Ramos (cell line): Measurements from ENCODE around the gene PREX1.

Experiments used
- in situ Hi-C: fragments of 300-500 bp; cut with MboI; formaldehyde crosslinking; loops from one replicate; pipeline ENCODE4 v1.14.3; 2022; ENCODE audit warnings: low sequenced_read_pairs; ENCODE audit not compliant: unreplicated experiment

Gene PREX1

DNA sequence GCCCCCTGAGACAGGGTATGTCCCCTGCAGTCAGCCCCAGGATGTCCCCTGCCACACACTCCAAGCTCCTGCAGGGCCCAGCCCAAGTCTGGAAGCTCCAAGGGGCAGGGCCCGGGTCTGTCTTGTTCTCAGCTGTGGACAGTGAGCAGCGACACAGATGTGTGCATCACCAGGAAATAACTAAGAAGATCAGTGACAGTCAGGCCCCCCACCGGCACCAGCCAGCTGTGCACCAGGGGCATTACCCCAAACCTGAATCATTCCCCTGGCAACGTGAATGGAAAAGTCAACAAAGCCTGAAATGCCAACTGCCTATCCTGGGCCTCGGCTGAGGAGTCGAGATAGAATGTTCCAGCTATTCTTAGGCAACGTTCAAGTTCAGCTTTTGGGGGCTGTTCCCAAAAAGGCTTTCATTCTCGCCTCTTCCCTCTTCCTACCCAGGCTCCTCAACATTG, 105.0 kb downstream of the PREX1 start:
- in situ Hi-C loops = no loop called here

DNA sequence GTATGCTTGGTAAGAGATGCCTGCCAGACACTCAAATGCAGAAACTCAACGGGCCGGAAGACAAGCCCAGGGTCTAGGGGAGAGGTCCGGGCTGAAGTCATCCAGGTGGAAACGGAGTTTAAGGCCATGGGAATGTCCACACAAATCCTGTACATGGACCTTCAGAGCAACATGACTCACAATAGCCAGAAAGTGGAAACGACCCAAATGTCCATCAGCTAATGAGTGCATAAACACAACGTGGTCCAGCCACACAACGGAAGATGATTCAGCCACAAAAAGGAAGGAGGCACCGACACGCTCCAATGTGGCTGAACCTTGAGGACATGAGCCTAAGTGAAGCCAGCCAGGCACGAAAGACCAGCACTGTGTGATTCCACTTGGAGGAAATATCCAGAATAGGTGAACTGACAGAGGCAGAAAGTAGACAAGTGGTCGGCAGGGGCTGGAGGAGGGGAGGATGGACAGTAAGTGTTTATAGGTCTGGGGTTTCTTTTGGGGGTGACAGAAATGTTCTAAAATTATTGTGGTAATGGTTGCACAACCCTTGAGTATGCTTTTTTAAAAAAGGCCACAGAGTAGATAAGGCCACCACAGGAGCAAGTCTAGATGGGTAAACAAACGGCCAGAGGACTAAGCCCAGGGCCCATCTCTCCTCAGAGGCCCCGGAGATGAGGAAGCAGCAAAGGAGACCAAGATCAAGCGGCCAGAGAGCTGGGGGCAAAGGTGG, 105.6 kb downstream of the PREX1 start:
- in situ Hi-C loops = no loop called here

DNA sequence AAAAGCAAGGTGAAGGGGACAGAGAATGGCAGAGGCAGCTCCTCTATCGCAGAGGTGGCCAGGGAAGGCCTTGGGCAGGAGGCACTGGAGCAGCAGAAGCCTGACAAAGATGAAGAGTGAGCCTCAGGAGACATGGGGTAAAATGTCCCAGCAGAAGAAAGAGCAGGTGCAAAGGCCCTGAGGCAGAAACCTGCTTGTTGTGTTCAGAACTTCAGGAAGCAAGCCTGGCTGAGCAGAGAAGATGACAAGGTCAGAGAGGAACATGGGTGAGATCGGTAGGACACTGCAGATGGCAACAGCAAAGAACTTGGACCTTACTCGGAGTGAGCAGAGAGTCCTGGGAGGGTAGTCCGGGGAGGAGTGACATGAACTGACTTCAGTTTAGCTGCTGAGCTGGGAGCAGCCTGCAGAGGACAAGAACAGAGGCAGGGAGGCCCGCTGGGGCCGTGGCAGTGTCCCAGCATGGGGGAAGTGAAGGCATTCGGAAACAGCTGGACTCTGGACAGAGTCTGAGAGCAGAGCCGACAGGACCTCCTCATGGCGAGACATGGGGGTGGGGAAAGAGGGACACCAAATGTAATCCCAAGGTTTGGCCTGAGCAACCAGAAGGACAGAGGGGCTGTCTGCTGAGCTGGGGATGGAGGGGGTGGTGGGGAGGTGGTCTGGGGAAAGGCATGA, 106.3 kb downstream of the PREX1 start:
- in situ Hi-C loops = no loop called here

DNA sequence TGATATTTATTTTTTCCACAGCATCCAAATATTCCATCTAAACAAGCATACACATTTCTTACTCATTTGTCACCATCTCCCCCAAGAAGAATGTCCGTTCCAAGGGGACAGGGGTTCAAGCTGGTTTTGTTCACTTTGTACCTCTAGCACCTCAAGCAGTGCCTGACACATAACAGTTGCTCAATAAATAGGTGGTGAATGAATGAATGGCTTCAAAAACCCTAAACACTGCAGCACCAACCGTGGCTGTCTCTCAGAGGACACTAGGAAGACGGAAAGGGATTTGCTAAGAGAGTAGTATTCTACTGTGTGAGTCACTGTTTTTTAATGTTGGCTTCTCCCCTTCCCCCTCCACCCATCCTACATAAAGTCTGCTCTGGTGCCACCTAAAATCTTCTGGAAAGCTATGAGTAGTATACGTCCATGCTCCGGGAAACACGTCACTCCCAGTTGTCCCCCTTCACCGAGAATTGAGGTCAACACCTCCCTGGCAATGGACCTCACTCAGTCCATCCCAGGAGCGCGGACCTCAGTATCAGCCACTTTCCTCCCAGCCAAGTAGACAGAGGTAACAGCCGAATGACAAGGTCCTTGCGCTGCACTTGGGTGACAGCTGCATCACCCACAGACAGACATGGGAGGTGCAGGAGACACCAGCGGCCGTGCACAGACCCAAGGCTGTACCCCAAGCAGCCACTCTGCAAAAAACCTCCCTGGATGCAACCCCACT, 107.4 kb downstream of the PREX1 start:
- in situ Hi-C loops = no loop called here

DNA sequence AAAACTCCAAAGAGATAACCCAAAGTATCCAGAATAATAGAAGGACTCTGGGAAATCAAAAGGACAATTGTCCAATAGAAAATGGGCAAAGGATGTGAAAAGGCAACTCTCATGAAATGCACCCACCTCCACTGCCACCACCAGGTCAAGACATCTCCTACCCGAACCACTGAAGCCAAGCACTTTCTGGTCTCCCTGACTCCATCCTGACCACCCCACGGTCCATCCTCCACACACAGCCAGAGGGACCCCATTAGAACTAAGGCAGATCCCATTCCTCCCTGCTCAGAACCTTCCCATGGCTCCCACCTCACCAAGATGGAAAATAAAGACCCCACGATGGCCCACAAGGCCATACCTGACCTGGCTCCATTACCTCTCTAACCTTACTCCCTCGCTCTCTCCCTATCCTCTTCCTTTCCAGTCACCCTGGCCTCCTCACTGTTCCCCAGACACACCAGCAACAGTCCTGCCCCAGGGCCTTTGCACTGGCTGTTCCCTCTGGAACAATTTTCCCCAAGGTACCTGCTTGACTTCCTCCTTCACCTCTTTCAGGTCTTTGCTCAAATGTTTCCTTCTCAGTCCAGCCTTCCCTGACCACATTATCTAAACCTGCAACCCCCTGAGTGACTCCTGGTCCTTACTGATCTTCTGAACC, 108.1 kb downstream of the PREX1 start:
- in situ Hi-C loops = no loop called here

DNA sequence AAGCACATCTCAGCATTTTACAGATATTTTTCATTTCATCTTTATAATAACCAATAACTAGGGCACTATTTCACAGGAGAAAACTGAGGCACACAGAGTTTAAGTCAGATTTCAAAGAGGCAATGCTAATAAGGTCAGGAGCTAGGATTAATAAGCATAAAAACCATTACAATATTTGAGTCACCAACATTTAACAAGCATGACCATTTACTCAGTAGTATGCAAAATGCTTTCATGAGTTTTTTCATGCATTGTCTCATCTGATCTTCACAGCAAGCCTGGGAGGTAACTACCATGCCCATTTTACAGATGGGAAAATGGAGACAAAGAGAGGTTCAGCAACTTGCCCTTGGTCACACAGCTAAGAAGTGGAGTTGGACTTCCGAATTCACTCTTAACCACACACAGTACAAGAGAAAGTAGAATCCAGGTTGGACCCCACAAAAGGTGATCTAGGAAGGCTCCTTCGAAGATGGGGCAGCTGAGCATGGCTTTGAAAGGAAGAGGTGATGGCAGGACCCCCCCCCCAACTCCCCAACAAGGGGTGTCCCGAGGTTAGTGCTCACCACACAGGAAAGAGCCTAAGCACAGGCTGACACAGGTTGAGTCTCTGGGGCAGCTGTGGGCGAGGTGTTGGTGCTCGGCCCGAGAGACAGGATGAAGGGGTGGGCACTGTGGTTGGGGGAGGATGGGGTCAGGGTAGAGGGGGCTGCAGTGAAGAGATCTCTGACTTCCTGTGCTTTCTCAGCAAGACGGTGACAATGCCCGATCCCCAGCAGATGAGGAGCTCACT, 108.8 kb downstream of the PREX1 start:
- in situ Hi-C loops = no loop called here

DNA sequence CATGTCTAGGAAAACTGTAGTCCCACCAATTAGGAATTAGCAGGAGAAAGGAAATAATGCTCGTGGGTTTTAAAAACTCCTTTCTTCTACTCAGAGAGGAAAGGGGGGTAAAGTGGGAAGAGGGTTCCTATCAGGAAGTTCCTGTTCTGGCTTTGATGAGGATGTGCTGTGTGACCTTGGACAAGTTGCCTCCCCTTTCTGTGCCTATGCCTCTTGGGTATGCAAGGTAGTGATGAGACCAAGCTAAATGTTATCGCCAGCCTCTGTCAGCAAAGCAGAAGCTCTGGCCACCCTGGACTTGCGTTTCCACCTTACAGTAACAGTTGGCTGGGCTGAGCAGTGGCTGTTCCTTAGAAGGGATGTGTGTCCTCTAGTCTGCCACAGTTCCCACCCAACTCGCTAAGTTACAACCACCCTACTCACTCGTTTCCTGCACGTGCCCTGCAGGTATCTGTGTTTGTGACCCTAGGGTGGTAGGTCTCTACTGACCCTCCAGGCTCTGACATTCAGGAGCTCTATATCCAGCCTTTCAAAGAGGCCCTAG, 110.0 kb downstream of the PREX1 start:
- in situ Hi-C loops = no loop called here

DNA sequence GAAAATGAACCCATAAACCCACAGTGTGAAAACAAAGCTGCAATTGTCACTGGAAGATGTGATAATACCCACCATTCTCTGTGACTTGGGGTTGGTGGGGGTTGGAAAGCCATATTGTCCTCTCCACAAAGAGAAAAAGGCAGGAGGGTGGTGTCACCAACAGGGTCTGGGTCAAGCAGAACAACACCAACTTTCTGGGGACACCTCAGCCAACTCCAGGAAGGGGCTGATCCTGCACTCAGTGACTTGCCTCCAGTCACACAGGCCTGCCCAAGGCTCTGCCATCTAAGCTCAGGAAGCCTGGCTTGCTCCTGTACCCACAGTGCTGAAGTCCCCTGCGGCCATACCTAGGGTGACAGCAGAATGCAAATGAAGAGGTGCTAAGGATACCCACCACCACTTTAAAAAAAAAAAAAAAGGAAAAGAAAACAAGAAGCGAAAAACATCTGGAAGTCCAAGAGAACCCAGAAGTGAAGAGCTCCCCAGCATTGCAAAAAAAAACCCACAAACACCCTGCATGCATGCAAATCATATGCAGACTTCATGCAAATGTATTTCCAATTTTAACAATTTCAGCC, 110.6 kb downstream of the PREX1 start:
- in situ Hi-C loops = no loop called here

DNA sequence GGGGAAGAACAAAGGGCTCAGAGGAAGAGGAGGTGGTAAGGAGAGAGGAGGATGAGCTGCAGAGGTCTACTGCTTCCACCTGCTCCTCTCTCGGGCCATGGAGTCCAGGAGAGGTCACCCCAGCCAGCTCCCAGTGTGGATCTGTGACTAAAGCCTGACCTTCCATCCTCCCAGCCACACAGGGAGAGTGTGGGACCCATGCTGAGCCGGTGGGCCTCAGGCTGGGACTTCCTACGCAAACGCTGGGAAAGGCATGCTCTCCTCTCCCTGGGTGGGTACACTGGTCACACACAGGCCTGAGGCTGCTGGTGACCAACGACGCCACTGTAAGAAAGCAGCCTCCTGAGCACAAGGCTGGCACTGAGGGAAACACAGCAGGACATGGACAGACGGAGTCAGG, 111.3 kb downstream of the PREX1 start:
- in situ Hi-C loops = no loop called here

DNA sequence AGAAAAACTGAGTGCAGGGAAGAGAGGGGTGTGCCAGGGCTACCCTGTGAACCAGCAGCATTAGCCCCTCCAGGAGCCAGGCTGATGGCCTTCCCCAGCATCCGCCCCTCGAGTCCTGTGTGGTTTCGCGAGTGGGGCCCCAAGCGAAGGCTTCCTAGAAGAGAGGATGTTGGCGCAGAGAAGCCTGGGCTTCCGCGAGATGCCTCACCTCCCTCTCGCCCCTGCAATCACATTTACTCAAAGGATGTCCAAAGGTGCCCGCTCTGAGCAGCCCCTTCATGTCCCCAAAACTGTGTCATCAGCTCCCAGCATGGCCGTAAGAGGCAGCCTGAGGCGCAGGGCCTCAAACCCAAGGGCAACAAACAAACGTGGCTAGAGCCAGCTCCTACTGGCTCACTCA, 111.7 kb downstream of the PREX1 start:
- in situ Hi-C loops = no loop called here

DNA sequence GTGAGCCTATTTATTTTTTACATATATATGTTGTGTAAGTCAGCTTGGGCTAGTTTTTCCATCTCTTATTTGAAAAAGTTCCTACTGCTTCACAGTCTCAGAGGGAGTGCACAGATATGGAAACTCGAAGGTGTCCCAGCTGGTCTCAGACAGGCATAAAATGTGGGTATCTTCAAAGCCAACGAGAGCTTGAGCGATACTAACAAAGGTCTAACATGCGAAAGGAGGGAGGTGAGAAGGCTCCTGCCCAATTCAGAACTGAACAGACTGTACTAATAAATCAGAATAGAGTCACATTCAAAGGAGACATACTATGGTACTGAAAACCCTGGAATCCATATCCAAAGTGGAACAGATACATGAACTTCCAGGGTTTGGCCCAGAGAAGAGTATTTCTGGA, 113.0 kb downstream of the PREX1 start:
- in situ Hi-C loops = no loop called here

DNA sequence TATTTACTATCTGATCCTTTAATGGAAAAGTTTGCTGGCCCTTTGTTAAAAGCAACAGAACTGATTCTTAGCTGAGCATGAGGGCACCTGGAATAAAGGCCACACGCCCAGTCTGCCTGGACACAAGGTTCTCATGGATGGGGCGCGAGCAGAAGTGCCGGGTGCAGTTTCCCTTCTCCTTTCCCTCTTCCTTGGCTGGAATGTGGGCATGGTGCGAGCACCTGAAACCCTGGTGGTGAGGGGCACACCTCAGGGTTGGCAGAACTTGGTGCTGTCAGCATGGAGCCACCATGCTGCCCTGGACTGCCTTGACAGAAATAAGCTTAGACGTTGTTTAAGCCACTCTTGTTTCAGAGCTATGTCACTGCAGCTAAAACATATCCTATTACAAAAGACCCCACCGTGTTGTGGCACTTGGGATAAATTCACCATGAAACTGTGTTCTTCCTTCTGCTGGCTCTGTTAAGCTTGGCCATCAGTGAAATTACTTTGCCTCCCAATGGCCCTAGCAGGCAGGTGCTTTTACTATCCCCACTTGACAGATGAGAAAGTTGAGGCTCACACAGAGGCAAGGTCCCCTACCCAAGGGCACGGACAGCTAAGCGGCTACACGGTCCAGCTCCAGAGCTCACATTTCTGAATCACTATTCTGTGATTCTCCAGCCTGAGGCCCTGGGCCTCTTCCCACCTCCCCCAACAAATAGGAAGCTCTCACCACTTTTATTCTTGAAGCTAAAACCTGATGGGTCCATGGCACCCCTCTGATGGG, 115.9 kb downstream of the PREX1 start:
- in situ Hi-C loops = no loop called here

DNA sequence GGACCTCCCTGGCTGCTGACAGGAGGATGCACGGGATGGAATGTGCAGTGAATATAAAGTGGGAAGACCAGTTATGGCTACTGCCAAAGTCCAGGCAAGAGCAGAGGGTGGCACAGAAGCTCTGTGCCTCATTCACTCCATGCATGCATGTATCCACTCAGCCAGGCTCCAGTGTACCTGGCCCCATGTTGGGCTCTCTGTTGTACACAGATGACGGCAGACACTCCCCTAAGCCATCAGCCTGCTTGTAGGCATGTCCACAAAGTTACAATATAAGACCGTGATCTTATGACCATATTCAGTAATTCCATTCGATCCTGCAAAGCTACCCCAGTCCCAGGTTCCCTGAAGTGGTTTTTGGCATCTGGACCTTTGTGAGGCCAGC, 116.8 kb downstream of the PREX1 start:
- in situ Hi-C loops = no loop called here

DNA sequence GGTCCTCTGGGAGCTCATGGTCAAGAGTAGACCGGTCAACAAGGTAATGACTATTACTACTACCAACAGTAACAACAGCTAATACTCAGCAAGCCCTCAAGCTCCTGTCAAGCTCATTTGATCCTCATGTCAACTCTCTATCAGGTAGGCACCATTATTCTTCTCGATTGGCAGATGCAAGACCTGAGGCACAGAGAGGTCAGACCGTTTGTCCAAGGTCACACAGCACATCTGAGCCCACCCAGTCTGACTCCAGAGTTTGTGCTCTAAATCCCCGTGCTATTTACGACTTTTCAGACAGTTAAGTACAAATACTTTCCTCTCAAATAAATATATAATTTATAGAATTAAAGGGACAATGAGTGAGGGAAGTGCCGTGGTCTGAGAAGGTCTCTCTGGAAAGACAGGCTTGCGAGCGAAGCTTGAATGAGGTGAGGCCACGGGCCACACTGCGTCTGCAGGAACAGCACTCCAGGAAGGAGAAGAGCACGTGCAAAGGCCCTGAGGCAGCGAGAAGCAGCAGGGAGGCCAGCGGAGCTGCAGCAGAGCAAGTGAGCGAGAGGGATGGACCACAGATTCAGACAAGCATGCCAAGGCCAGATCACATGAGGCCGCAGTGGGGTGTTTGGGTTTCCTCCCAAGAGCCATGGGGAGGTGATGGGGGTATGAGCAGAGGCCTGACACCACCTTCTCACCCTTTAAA, 117.3 kb downstream of the PREX1 start:
- in situ Hi-C loops = no loop called here

DNA sequence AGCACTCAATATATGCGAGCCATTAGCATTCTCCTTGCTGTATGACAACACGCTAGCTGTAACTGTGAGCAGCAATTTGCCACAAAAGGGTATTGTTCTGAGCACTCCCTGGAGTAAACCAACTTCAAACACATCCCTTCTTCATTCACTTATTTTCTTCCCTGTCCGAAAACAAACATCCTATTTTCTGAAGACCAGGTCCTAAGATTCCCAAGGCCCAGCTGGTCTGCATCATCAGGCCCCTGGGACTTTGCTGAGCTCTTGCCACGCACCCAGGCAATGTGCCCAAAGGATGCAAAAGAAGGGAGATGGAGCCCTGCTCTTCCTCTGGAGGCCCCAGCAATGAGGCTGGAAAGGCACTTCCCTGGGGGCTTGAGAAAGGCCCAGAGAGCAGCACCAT, 118.1 kb downstream of the PREX1 start:
- in situ Hi-C loops = no loop called here

DNA sequence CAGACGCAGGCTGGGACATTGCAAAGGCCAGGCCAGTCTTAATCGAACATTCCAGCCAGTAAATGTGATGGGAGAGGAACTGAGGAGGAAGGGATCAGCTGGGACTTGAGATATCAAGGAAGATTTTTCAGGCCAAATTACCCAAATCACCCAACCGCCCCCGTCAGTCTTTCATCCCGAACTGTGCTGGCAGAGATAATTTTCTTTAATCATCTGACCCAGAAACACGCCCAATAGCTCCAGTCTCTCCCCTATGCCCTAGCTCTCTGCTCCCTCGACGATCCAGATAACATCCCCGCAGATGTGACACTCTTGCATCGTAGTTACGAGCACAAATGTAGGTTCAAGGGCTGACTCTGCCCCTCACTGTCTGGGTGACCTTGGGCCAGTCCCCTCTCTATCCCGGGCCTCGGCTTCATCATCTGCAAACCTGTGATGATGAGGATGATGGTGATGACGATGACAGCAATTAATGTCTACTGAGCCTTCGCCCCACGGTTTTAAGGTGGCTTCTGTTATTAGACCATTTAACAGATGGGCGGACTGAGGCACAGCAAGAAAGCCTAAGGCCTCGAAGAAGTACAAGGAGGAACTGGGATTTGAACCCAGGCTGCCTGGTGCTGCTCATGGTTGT, 118.6 kb downstream of the PREX1 start:
- in situ Hi-C loops = no loop called here

DNA sequence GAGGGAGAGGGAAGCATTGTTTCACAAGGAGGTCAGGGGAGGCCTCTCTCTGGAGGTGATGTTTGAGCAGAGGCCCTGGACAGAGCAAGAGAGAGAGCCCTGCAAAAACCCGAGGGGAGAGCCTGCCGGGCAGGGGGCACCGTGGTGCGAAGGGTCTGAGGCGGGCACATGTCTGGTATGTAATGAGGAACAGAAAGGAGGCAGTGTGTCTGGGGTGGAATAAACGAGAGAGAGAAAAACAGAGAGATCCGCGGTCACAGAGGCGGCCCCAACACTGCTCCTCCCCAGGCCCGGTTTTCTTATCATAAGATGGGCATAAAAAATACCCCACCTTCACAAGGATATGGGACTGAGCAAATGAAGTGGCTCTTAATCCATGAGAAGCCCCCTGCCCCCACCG, 119.2 kb downstream of the PREX1 start:
- in situ Hi-C loops = no loop called here

DNA sequence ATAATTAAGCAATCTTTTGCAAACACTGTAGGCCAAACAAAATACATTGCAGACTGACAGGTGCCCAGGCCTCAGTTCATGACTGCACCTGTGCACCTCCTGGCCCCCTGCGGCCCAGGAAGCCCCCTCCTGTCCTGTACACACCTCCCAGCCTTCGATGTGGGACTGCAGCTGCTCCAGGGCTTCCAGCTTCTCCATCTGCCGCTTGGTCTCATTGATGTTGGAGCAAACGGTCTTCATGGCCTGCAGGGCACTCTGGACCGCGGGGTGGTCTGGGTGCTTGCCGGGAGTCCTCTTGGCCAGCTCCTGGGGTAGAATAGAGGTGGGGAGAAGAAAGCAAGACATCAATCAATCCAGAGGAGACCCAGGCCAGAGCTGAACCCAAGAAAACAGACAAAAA, 119.7 kb downstream of the PREX1 start:
- in situ Hi-C loops = no loop called here
